ACHN (cell line): ENCODE results near the gene CHN2.

Experiments used
- DNase-seq: peaks from one replicate; pipeline ENCODE4 v3.0.0-alpha.2; 2015
- in situ Hi-C: cut with HindIII; loops from 2 replicates; pipeline ENCODE4 v1.10.0; 2017; ENCODE audit warnings: low sequenced_read_pairs, low pct_ligation_motif_present, low pct_unique_long_range_greater_than_20kb

CHN2 gene

GRCh38 chr7:29420011-29420410 lies 225.4 kb downstream of the CHN2 start:
- in situ Hi-C loops = no loop called here
- no peak for DNase-seq

- in situ Hi-C loops = no loop called here
- no peak for DNase-seq
These were observed 226.7 kb downstream of the CHN2 start for GRCh38 chr7:29421010-29421956.

- no peak for DNase-seq
- in situ Hi-C loops = no loop called here
These were observed 228.3 kb downstream of the CHN2 start for GRCh38 chr7:29422829-29423228.

GRCh38 chr7:29424295-29424983 lies 229.9 kb downstream of the CHN2 start:
- DNase-seq = no peak
- in situ Hi-C loops = no loop called here

- in situ Hi-C loops = no loop called here
These were observed 230.4 kb downstream of the CHN2 start for GRCh38 chr7:29424984-29425309.

GRCh38 chr7:29426587-29426986 lies 232.0 kb downstream of the CHN2 start:
- in situ Hi-C loops = no loop called here
- no peak for DNase-seq

More at GRCh38 chr7:29424984-29425309, 230.4 kb downstream of the CHN2 start:
- DNase-seq = no peak

GRCh38 chr7:29429401-29429800 lies 234.8 kb downstream of the CHN2 start:
- in situ Hi-C loops = no loop called here
- no peak for DNase-seq

- in situ Hi-C loops = no loop called here
These were observed 235.8 kb downstream of the CHN2 start for GRCh38 chr7:29430279-29430949.

GRCh38 chr7:29431686-29432085 lies 237.1 kb downstream of the CHN2 start:
- no peak for DNase-seq
- in situ Hi-C loops = no loop called here

More at GRCh38 chr7:29430279-29430949, 235.8 kb downstream of the CHN2 start:
- no peak for DNase-seq

- no peak for DNase-seq
- in situ Hi-C loops = no loop called here
These were observed 238.1 kb downstream of the CHN2 start for GRCh38 chr7:29432721-29433120.

- DNase-seq = no peak
- in situ Hi-C loops = no loop called here
These were observed 239.8 kb downstream of the CHN2 start for GRCh38 chr7:29434380-29434768.

- in situ Hi-C loops = no loop called here
- DNase-seq = no peak
These were observed 240.6 kb downstream of the CHN2 start for GRCh38 chr7:29435167-29435566.

GRCh38 chr7:29435902-29436301 lies 241.3 kb downstream of the CHN2 start:
- DNase-seq = no peak
- in situ Hi-C loops = no loop called here

- DNase-seq = no peak
- in situ Hi-C loops = no loop called here
These were observed 247.6 kb downstream of the CHN2 start for GRCh38 chr7:29442146-29442545.

GRCh38 chr7:29443552-29443951 lies 249.0 kb downstream of the CHN2 start:
- in situ Hi-C loops = no loop called here
- no peak for DNase-seq

GRCh38 chr7:29444267-29444666 lies 249.7 kb downstream of the CHN2 start:
- in situ Hi-C loops = no loop called here
- DNase-seq = no peak

- no peak for DNase-seq
- in situ Hi-C loops = no loop called here
These were observed 251.2 kb downstream of the CHN2 start for GRCh38 chr7:29445736-29446135.

- in situ Hi-C loops = no loop called here
These were observed 253.3 kb downstream of the CHN2 start for GRCh38 chr7:29447828-29448227.

GRCh38 chr7:29449569-29450260 lies 255.1 kb downstream of the CHN2 start:
- no peak for DNase-seq
- in situ Hi-C loops = no loop called here

More at GRCh38 chr7:29447828-29448227, 253.3 kb downstream of the CHN2 start:
- DNase-seq = no peak
